VCaP (cell line): Measurements from ENCODE around the gene SEC22A.
"Not testable (repeated sequence)": the region's sequence is repeated elsewhere in the genome, so short reads cannot be mapped to it uniquely, and the experiment has no call there.

Experiments used
- H3K27ac ChIP-seq: fragments of 450-650 bp; 2 replicates; pipeline ENCODE4 v1.5.1; 2017
- CTCF ChIP-seq: fragments of 450-650 bp; conservative IDR thresholded peaks from 2 replicates; pipeline ENCODE4 v1.5.1; 2017; ENCODE audit warnings: mild to moderate bottlenecking, moderate library complexity

Gene SEC22A

GRCh38 chr3:123188058-123188457, 13.7 kb upstream of the SEC22A start:
- no peak overlapping the region for H3K27ac ChIP-seq
- no peak for TF ChIP-seq CTCF

- TF ChIP-seq CTCF = no peak
- H3K27ac ChIP-seq = peak overlapping the region; percentile 38; the same call in 1 of the 2 replicates
Observed at GRCh38 chr3:123193448-123194101, 8.2 kb upstream of the SEC22A start.

GRCh38 chr3:123194552-123194951, 7.2 kb upstream of the SEC22A start:
- no peak for TF ChIP-seq CTCF
- no peak overlapping the region for H3K27ac ChIP-seq

- H3K27ac ChIP-seq = no peak overlapping the region
- no peak for TF ChIP-seq CTCF
Observed at GRCh38 chr3:123198372-123198771, 3.4 kb upstream of the SEC22A start.

GRCh38 chr3:123201223-123201556, 553 bp upstream of the SEC22A start:
- no peak for TF ChIP-seq CTCF
- peak overlapping the region; percentile 85 for H3K27ac ChIP-seq

- peak overlapping the region; percentile 85 for H3K27ac ChIP-seq
- TF ChIP-seq CTCF = no peak
Observed at GRCh38 chr3:123202451-123202850, 708 bp downstream of the SEC22A start.

- no peak overlapping the region for H3K27ac ChIP-seq
- TF ChIP-seq CTCF = no peak
Observed at GRCh38 chr3:123218990-123219389, 17.2 kb downstream of the SEC22A start.

GRCh38 chr3:123221369-123221768, 19.6 kb downstream of the SEC22A start:
- H3K27ac ChIP-seq = not testable (repeated sequence)
